PC-3 (cell line): ENCODE results near the gene MOB2. TPM values are rescaled to one million over a fixed set of nuclear protein-coding genes. Genes with fewer than 3 reads are reported as not detected.

Experiments used
- ATAC-seq: fragments of 200-7000 bp; cut with Tn5 transposase; 2 replicates; pipeline ENCODE4 v1.9.1; 2020; ENCODE audit warnings: mild to moderate bottlenecking, moderate library complexity
- BruUV-seq: library from RNA; stranded (reverse); fragments of 400-500 nt; replicated peaks from 2 replicates; lab custom pipeline; 2021; lab: Mats Ljungman, UMichigan
- CTCF ChIA-PET: fragments of 300-600 bp; sonication (Branson Sonifier 250); formaldehyde crosslinking; loops from one replicate; lab custom pipeline; 2022; ENCODE audit warnings: antibody characterized with exemption; lab: Charles Lee
- POLR2A ChIA-PET: fragments of 300-600 bp; sonication (Branson Sonifier 250); formaldehyde crosslinking; loops from one replicate; lab custom pipeline; 2022; ENCODE audit warnings: antibody characterized with exemption; ENCODE audit not compliant: unreplicated experiment; lab: Charles Lee
- DNase-seq: peaks from one replicate; pipeline ENCODE4 v3.0.0-alpha.2; 2015
- H2AFZ ChIP-seq: fragments of 300-600 bp; sonication (generic); 2 replicates; pipeline ENCODE4 v1.6.0; 2016; ENCODE audit warnings: antibody characterized with exemption, low read length
- H3F3A ChIP-seq: fragments of 300-600 bp; sonication (generic); one replicate; pipeline ENCODE4 v1.6.0; 2017; ENCODE audit warnings: antibody characterized with exemption, low read length, control low read depth, mild to moderate bottlenecking; ENCODE audit not compliant: unreplicated experiment
- H3K27ac ChIP-seq: fragments of 300-600 bp; sonication (generic); 2 replicates; pipeline ENCODE4 v1.5.1; 2016; ENCODE audit warnings: mild to moderate bottlenecking, low read length
- H3K27me3 ChIP-seq: fragments of 300-600 bp; sonication (generic); 2 replicates; pipeline ENCODE4 v1.6.1; 2016; ENCODE audit warnings: low read length, mixed read lengths
- H3K36me3 ChIP-seq: fragments of 300-600 bp; sonication (generic); 2 replicates; pipeline ENCODE4 v1.6.1; 2016; ENCODE audit warnings: low read depth, mixed run types, low read length, mixed read lengths
- H3K4me1 ChIP-seq: fragments of 300-600 bp; sonication (generic); 2 replicates; pipeline ENCODE4 v1.5.1; 2016; ENCODE audit warnings: low read length; ENCODE audit not compliant: insufficient read depth
- H3K4me2 ChIP-seq: fragments of 300-600 bp; sonication (generic); 2 replicates; pipeline ENCODE4 v1.6.0; 2016; ENCODE audit warnings: low read length
- H3K4me3 ChIP-seq: fragments of 300-600 bp; sonication (generic); 2 replicates; pipeline ENCODE4 v1.5.1; 2016; ENCODE audit warnings: mild to moderate bottlenecking, low read length, mixed read lengths
- H3K79me2 ChIP-seq: fragments of 300-600 bp; sonication (generic); 2 replicates; pipeline ENCODE4 v1.6.1; 2017; ENCODE audit warnings: low read length, mixed read lengths
- H3K9ac ChIP-seq: fragments of 300-600 bp; sonication (generic); 2 replicates; pipeline ENCODE4 v1.6.0; 2016; ENCODE audit warnings: mild to moderate bottlenecking, low read length
- H3K9me2 ChIP-seq: fragments of 300-600 bp; sonication (generic); replicated peaks from 2 replicates; pipeline ENCODE4 v1.6.1; 2016; ENCODE audit warnings: mixed run types, low read length, mixed read lengths
- H3K9me3 ChIP-seq: fragments of 300-600 bp; sonication (generic); 2 replicates; pipeline ENCODE4 v1.6.1; 2016; ENCODE audit warnings: low read length, mixed read lengths
- H4K20me1 ChIP-seq: fragments of 300-600 bp; sonication (generic); 2 replicates; pipeline ENCODE4 v1.6.1; 2016; ENCODE audit warnings: low read length, mixed read lengths
- EZH2 ChIP-seq: fragments of 300-600 bp; sonication (generic); IDR thresholded peaks from one replicate; pipeline ENCODE4 v1.6.1; 2017; ENCODE audit warnings: antibody characterized with exemption, mild to moderate bottlenecking, low read length; ENCODE audit not compliant: unreplicated experiment
- EZH2phosphoT487 ChIP-seq: fragments of 300-600 bp; sonication (generic); IDR thresholded peaks from 2 replicates; pipeline ENCODE4 v1.6.1; 2018; ENCODE audit warnings: mild to moderate bottlenecking, antibody characterized with exemption, low read length, borderline replicate concordance
- intact Hi-C: fragments of 100-400 bp; cut with micrococcal nuclease; formaldehyde crosslinking; loops from 2 replicates; pipeline ENCODE4 v1.9.0; 2023
- total RNA-seq: library from RNA; depleted of rRNA; stranded (reverse); fragments of >200 nt; gene quantifications from 2 replicates; pipeline ENCODE4 v1.2.3, GENCODE V29; 2014
- TF ChIP-seq, protein P1 (sequence below): fragments of 300-600 bp; sonication (generic); conservative IDR thresholded peaks from 2 replicates; pipeline ENCODE4 v1.5.1; 2017; ENCODE audit warnings: antibody characterized with exemption, low read depth, mild to moderate bottlenecking, low read length

MOB2 gene
- total RNA-seq, 1 experiment from 2014 or later = 31.0 TPM

DNA sequence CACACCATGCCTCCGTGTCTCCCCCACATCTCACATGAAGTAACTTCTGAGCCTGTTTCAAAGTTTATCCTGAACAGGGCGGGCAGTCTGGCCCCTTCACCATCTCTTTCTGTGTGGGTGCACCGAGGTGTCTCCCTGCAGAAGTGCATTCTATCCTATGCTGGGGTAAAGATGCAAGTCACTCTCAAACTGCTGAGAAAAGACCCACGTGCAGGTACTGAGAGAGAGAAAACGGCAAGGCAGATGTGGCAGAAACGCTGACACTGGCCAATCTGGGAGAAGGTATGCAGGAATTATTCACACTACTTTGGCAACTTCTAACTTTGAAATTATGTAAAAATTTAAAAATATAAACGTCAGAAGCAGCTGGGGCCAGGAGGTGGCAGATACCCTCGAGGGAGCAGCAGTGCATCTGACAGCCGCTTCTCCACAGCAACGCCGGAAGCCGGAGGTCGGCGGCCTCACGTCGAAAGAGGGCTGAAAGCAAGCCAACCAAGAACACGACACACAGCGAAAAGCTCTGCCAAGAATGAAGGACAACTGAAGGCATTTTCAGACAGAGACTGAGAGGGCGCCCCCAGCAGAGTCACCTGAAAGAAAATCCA is 34.2 kb upstream of the MOB2 start:
- H3K9ac ChIP-seq = no peak overlapping the region
- ChIA-PET POLR2A (no interaction called here), CTCF (no interaction called here)
- no peaks in the 10 kb centered on the region for H3K36me3 ChIP-seq
- H2AFZ ChIP-seq = no peak overlapping the region
- H4K20me1 ChIP-seq = peaks cover 7% of the 10 kb centered on the region; the same call in 1 of the 2 replicates
- H3K9me3 ChIP-seq = no peaks in the 10 kb centered on the region
- no peaks in the 10 kb centered on the region for H3F3A ChIP-seq
- no peaks in the 10 kb centered on the region for H3K27me3 ChIP-seq
- no peaks in the 10 kb centered on the region for H3K9me2 ChIP-seq
- BruUV-seq = no TSS peak
- intact Hi-C loops = no loop called here
- TF ChIP-seq EZH2phosphoT487 = no peak
- no peak for TF ChIP-seq EZH2
- TF ChIP-seq, protein P1, sequence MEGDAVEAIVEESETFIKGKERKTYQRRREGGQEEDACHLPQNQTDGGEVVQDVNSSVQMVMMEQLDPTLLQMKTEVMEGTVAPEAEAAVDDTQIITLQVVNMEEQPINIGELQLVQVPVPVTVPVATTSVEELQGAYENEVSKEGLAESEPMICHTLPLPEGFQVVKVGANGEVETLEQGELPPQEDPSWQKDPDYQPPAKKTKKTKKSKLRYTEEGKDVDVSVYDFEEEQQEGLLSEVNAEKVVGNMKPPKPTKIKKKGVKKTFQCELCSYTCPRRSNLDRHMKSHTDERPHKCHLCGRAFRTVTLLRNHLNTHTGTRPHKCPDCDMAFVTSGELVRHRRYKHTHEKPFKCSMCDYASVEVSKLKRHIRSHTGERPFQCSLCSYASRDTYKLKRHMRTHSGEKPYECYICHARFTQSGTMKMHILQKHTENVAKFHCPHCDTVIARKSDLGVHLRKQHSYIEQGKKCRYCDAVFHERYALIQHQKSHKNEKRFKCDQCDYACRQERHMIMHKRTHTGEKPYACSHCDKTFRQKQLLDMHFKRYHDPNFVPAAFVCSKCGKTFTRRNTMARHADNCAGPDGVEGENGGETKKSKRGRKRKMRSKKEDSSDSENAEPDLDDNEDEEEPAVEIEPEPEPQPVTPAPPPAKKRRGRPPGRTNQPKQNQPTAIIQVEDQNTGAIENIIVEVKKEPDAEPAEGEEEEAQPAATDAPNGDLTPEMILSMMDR = no peak
- DNase-seq (no peak), ATAC-seq (no peak)
- H3K4me1 ChIP-seq = no peaks in the 10 kb centered on the region
- no peak overlapping the region for H3K4me2 ChIP-seq
- peaks cover 40% of the 10 kb centered on the region for H3K79me2 ChIP-seq
- no peak overlapping the region for H3K4me3 ChIP-seq
- H3K27ac ChIP-seq = no peak overlapping the region

DNA sequence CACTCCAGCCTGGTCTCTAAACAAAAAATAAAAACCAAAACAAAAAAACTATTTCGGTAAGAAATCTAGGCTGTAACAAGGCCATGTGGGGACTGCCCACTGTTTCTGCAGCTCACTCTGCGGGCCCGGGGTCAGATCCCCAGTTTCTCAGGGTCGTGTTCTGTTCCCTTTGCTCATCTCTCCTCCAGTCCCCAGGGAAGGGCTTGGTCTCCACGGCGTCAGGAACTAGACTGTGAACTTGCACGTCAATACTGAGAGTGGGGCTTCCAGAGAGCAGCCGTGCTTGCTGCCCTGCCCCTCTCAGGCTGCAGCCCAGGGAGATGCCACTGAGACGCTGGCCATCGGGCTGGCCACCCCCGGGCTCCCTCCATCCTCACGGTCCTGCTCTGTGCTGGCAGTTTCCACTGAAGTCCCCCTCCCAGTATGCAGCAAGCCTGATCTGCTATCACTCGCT is 33.7 kb upstream of the MOB2 start:
- no peaks in the 10 kb centered on the region for H3F3A ChIP-seq
- POLR2A ChIA-PET = no interaction called here
- H3K4me1 ChIP-seq = peaks cover 2% of the 10 kb centered on the region; the same call in 1 of the 2 replicates
- no TSS peak for BruUV-seq
- intact Hi-C loops = no loop called here
- H4K20me1 ChIP-seq = peaks cover 9% of the 10 kb centered on the region; the same call in 1 of the 2 replicates
- CTCF ChIA-PET = no interaction called here
- H3K9ac ChIP-seq = no peak overlapping the region
- no peak overlapping the region for H3K27ac ChIP-seq
- no peaks in the 10 kb centered on the region for H3K27me3 ChIP-seq
- no peak overlapping the region for H3K4me3 ChIP-seq
- no peak for DNase-seq
- no peaks in the 10 kb centered on the region for H3K9me2 ChIP-seq
- ATAC-seq = no peak
- H3K79me2 ChIP-seq = peaks cover 42% of the 10 kb centered on the region
- TF ChIP-seq, protein P1 = no peak
- TF ChIP-seq EZH2phosphoT487 (no peak), EZH2 (no peak)
- no peak overlapping the region for H2AFZ ChIP-seq
- no peak overlapping the region for H3K4me2 ChIP-seq
- no peaks in the 10 kb centered on the region for H3K9me3 ChIP-seq
- no peaks in the 10 kb centered on the region for H3K36me3 ChIP-seq
